ENCODE results near the gene ACOXL. TPM values are rescaled to one million over a fixed set of nuclear protein-coding genes. Genes with fewer than 3 reads are reported as not detected.

Gene ACOXL
- total and polyA plus RNA-seq, 2 experiments from 2014 or later: not detected

DNA sequence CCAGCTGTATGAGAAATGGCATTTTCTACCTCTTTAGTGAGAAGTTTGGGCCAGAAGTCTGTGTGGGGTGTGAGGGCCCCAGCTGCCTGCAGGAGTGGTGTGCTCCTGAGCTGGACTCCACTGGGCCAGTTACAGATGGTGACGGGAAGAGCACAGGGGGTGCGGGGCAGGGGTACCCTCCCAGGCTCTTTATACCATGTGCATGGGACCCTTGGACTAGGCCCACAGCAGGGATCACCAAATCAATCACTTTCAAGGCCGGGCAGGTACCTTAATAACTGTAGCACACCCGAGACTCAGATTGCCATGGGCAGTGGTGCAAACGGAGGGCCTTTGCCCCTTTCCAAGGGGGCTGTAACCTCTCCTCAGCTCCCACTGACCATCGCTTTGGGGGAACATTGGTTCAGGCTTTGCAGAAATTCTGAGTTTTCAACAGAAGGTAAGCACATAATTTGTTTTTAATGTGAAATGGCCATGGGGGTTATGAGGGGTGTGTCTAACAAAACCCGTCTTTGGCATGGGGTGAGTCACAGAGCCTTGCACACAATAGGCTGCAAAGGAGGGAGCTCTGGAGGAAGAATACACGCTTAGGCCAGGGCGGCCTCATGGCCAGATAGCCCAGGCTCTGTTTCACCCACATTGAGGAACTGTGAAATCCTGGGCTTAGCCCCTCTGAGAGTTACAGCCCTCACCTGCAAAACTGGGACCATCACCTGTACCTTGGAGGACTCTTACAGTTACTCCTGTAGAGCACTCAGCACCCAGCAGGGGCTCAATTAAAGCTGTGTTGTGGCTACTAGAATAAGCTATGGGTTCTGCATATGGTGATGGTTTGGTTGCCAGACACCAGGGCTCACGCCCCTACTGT, 247.3 kb downstream of the ACOXL start:
- Histone ChIP-seq H4K20me1 (ENCODE audit: insufficient read depth) (no peaks in the 10 kb centered on the region), H3K4me2 (ENCODE audit: unreplicated experiment) (no peak overlapping the region), H2AFZ (no peak overlapping the region), H3K9me2 (ENCODE audit: insufficient read depth) (no peaks in the 10 kb centered on the region), H3F3A (ENCODE audit: insufficient read depth) (no peaks in the 10 kb centered on the region), H3K4me1 (ENCODE audit: insufficient read depth) (no peaks in the 10 kb centered on the region), H3K36me3 (ENCODE audit: low read depth) (no peaks in the 10 kb centered on the region), H3K9ac (no peak overlapping the region), H3K79me2 (ENCODE audit: insufficient read depth) (no peaks in the 10 kb centered on the region), H3K4me3 (no peak overlapping the region), H3K27me3 (replicated peaks; ENCODE audit: insufficient read depth) (peaks cover 23% of the 10 kb centered on the region), H3K9me3 (ENCODE audit: low read depth) (no peaks in the 10 kb centered on the region), H3K27ac (no peak overlapping the region)
- TF ChIP-seq EZH2 (IDR thresholded peaks at IDR 0.05; ENCODE audit: insufficient read depth, poor library complexity, severe bottlenecking) (no peak), EZH2phosphoT487 (IDR thresholded peaks at IDR 0.05; ENCODE audit: insufficient read depth, low read depth) (no peak)
- no peak for DNase-seq
- WGBS, 2 experiments (ENCODE audit: low coverage in 1 of 2, low lambda C conversion rate in 2 of 2, missing lambda C conversion rate in 2 of 2): 65 to 70% methylated on average over 10 of the region's 10 CpGs
- in situ Hi-C loops (cut with MboI): no loop called here

DNA sequence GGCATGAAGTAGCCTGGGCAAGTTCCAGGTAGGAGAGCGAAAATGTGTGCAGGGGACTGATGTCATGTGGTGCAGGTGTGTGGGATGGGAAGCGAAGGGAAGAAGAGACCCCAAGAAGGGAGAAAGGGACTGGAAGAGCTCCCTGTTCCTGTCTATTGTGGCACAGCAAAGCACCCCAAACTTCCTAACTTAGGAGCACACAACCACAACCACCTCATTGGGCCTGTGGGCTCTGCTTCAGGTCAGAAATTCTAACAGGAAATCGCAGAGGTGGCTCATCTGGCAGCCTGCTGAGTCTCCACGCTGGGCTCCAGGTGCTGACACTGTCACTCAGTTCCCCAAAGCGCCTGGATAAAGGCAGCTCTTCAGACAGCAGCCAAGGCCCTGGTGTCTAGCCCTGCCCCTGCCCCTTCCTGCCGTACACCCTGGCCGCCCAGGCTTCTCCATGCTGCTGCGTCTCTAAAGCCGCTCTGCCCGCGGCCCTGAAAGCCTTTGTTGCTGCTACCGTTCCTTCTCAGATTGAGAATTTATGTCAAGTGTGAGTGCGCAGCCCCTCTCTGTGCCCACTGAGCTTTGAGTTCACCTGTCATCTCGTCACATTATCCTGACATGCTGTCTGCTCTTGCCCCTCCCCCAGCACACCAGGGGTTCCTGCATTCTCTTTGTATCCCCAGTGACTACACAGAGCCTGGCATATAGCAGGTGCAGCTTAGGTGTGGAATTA, 248.1 kb downstream of the ACOXL start:
- Histone ChIP-seq H3K4me2 (ENCODE audit: unreplicated experiment) (no peak overlapping the region), H3F3A (ENCODE audit: insufficient read depth) (no peaks in the 10 kb centered on the region), H3K4me3 (no peak overlapping the region), H3K4me1 (ENCODE audit: insufficient read depth) (no peaks in the 10 kb centered on the region), H2AFZ (no peak overlapping the region), H3K27me3 (replicated peaks; ENCODE audit: insufficient read depth) (peaks cover 24% of the 10 kb centered on the region), H4K20me1 (ENCODE audit: insufficient read depth) (no peaks in the 10 kb centered on the region), H3K36me3 (ENCODE audit: low read depth) (no peaks in the 10 kb centered on the region), H3K9me2 (ENCODE audit: insufficient read depth) (no peaks in the 10 kb centered on the region), H3K9ac (no peak overlapping the region), H3K9me3 (ENCODE audit: low read depth) (no peaks in the 10 kb centered on the region), H3K79me2 (ENCODE audit: insufficient read depth) (no peaks in the 10 kb centered on the region), H3K27ac (no peak overlapping the region)
- 49 to 56% methylated on average over 14 of the region's 14 CpGs for WGBS, 2 experiments (ENCODE audit: low coverage in 1 of 2, low lambda C conversion rate in 2 of 2, missing lambda C conversion rate in 2 of 2)
- TF ChIP-seq EZH2phosphoT487 (IDR thresholded peaks at IDR 0.05; ENCODE audit: insufficient read depth, low read depth) (no peak), EZH2 (IDR thresholded peaks at IDR 0.05; ENCODE audit: insufficient read depth, poor library complexity, severe bottlenecking) (no peak)
- in situ Hi-C loops (cut with MboI): no loop called here
- DNase-seq: no peak

- H3K36me3 ChIP-seq (ENCODE audit: low read depth): no peaks in the 10 kb centered on the region
- no peaks in the 10 kb centered on the region for H3K9me3 ChIP-seq (ENCODE audit: low read depth)
- no peak overlapping the region for H3K9ac ChIP-seq
- no peaks in the 10 kb centered on the region for H3K79me2 ChIP-seq (ENCODE audit: insufficient read depth)
- no peak overlapping the region for H3K4me2 ChIP-seq (ENCODE audit: unreplicated experiment)
- peaks cover 12% of the 10 kb centered on the region for H3K27me3 ChIP-seq (replicated peaks; ENCODE audit: insufficient read depth)
- no peaks in the 10 kb centered on the region for H4K20me1 ChIP-seq (ENCODE audit: insufficient read depth)
- TF ChIP-seq EZH2phosphoT487 (IDR thresholded peaks at IDR 0.05; ENCODE audit: insufficient read depth, low read depth) (no peak), EZH2 (IDR thresholded peaks at IDR 0.05; ENCODE audit: insufficient read depth, poor library complexity, severe bottlenecking) (no peak)
- H3K4me3 ChIP-seq: no peak overlapping the region
- H3F3A ChIP-seq (ENCODE audit: insufficient read depth): no peaks in the 10 kb centered on the region
- no peak for DNase-seq
- no peaks in the 10 kb centered on the region for H3K4me1 ChIP-seq (ENCODE audit: insufficient read depth)
- H2AFZ ChIP-seq: no peak overlapping the region
- H3K27ac ChIP-seq: no peak overlapping the region
- H3K9me2 ChIP-seq (ENCODE audit: insufficient read depth): no peaks in the 10 kb centered on the region
- in situ Hi-C loops (cut with MboI): no loop called here
These were observed 250.8 kb downstream of the ACOXL start for GRCh38 chr2:110983133-110983532.

DNA sequence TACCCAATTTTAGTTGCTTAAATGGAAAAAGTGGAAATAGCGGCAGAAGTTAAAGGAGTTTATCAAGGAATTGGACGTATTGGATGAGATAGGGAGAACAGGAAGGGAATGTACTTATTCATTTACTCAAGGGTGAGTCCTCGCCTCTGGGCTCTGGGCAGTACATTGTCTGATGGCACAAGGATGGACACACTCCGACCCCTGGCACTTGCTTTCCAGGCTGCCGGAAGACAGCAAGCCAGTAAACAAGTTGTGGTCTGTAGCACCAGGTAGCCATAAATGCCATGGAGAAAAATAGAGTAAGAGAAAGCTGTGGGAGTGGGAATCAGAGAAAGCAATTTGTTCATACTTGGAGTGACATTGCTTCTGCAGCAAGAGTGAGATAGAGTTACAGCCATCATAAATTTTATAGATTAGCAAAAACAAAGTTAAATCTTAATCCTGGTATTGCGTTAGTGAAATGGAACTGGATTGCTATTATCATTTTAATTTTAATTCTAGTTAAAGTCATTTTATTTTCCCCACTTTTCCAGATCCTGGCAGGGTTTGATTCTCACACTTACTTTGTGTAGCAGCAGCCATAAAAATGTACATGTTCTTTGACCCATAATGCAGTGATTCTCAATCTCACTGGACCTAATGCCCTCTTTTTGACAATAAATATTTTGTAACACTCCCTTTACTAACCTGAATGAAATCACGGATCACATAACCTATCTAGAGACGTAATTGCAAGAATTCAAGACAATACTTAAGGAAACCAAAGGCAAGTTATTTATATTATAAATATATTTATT, 252.5 kb downstream of the ACOXL start:
- no peak overlapping the region for H3K4me3 ChIP-seq
- no peaks in the 10 kb centered on the region for H3K79me2 ChIP-seq (ENCODE audit: insufficient read depth)
- 48 to 49% methylated on average over 8 of the region's 8 CpGs for WGBS, 2 experiments (ENCODE audit: low coverage in 1 of 2, low lambda C conversion rate in 2 of 2, missing lambda C conversion rate in 2 of 2)
- H4K20me1 ChIP-seq (ENCODE audit: insufficient read depth): no peaks in the 10 kb centered on the region
- in situ Hi-C loops (cut with MboI): no loop called here
- no peak overlapping the region for H3K9ac ChIP-seq
- H3K9me3 ChIP-seq (ENCODE audit: low read depth): no peaks in the 10 kb centered on the region
- TF ChIP-seq EZH2 (IDR thresholded peaks at IDR 0.05; ENCODE audit: insufficient read depth, poor library complexity, severe bottlenecking) (no peak), EZH2phosphoT487 (IDR thresholded peaks at IDR 0.05; ENCODE audit: insufficient read depth, low read depth) (no peak)
- no peaks in the 10 kb centered on the region for H3K4me1 ChIP-seq (ENCODE audit: insufficient read depth)
- H3K9me2 ChIP-seq (ENCODE audit: insufficient read depth): no peaks in the 10 kb centered on the region
- no peak overlapping the region for H3K4me2 ChIP-seq (ENCODE audit: unreplicated experiment)
- H2AFZ ChIP-seq: no peak overlapping the region
- H3K27me3 ChIP-seq (replicated peaks; ENCODE audit: insufficient read depth): peaks cover 12% of the 10 kb centered on the region
- H3F3A ChIP-seq (ENCODE audit: insufficient read depth): no peaks in the 10 kb centered on the region
- no peaks in the 10 kb centered on the region for H3K36me3 ChIP-seq (ENCODE audit: low read depth)
- no peak for DNase-seq
- no peak overlapping the region for H3K27ac ChIP-seq
